Stimulated activated memory B cell treated with anti-CD40 and anti-IgM and Interleukin-4, amounts not matched to agents 10 μg/mL and 1 μg/mL and 100 μg/mL, for 72 hours (primary cell): ENCODE measurements around the gene OPN3.

Experiments
- ATAC-seq: fragments of 150-1000 bp; cut with Tn5 transposase; 2 replicates; pipeline ENCODE4 v1.10.0; 2021
- H3K27ac Mint-ChIP-seq: one replicate; pipeline ENCODE4 v1.8.0; 2022; ENCODE audit warnings: mild to moderate bottlenecking, mixed read lengths
- H3K27me3 Mint-ChIP-seq: one replicate; pipeline ENCODE4 v1.8.0; 2022; ENCODE audit warnings: mixed read lengths
- H3K36me3 Mint-ChIP-seq: one replicate; pipeline ENCODE4 v1.8.0; 2022; ENCODE audit warnings: mixed read lengths
- H3K4me1 Mint-ChIP-seq: one replicate; pipeline ENCODE4 v1.8.0; 2022; ENCODE audit warnings: mixed read lengths
- H3K4me3 Mint-ChIP-seq: one replicate; pipeline ENCODE4 v1.8.0; 2022; ENCODE audit warnings: mild to moderate bottlenecking, moderate library complexity, mixed read lengths
- H3K9me3 Mint-ChIP-seq: one replicate; pipeline ENCODE4 v1.8.0; 2022; ENCODE audit warnings: mixed read lengths

OPN3 gene

GRCh38 chr1:241615043-241615974, 24.9 kb downstream of the OPN3 start:
- ATAC-seq = no peak
- Mint-ChIP-seq H3K27ac (peak overlapping the region; percentile 45), H3K9me3 (no peaks in the 10 kb centered on the region), H3K4me1 (peaks cover 33% of the 10 kb centered on the region), H3K36me3 (peaks cover 17% of the 10 kb centered on the region), H3K27me3 (no peaks in the 10 kb centered on the region), H3K4me3 (no peak overlapping the region)

GRCh38 chr1:241614572-241614971, 25.6 kb downstream of the OPN3 start:
- Mint-ChIP-seq H3K36me3 (peaks cover 19% of the 10 kb centered on the region), H3K27ac (peak overlapping the region; percentile 45), H3K27me3 (no peaks in the 10 kb centered on the region), H3K9me3 (no peaks in the 10 kb centered on the region), H3K4me3 (no peak overlapping the region), H3K4me1 (peaks cover 33% of the 10 kb centered on the region)
- no peak for ATAC-seq

GRCh38 chr1:241614144-241614543, 26.0 kb downstream of the OPN3 start:
- no peaks in the 10 kb centered on the region for H3K27me3 Mint-ChIP-seq
- no peak overlapping the region for H3K4me3 Mint-ChIP-seq
- peaks cover 33% of the 10 kb centered on the region for H3K4me1 Mint-ChIP-seq
- peak; percentile 63 for ATAC-seq
- no peak overlapping the region for H3K27ac Mint-ChIP-seq
- H3K36me3 Mint-ChIP-seq = peaks cover 21% of the 10 kb centered on the region
- H3K9me3 Mint-ChIP-seq = no peaks in the 10 kb centered on the region

GRCh38 chr1:241612533-241613477, 27.4 kb downstream of the OPN3 start:
- H3K9me3 Mint-ChIP-seq = no peaks in the 10 kb centered on the region
- no peak for ATAC-seq
- H3K36me3 Mint-ChIP-seq = peaks cover 18% of the 10 kb centered on the region
- H3K4me3 Mint-ChIP-seq = no peak overlapping the region
- H3K27ac Mint-ChIP-seq = peak overlapping the region; percentile 38
- H3K4me1 Mint-ChIP-seq = peaks cover 32% of the 10 kb centered on the region
- no peaks in the 10 kb centered on the region for H3K27me3 Mint-ChIP-seq

- Mint-ChIP-seq H3K9me3 (no peaks in the 10 kb centered on the region), H3K27me3 (no peaks in the 10 kb centered on the region), H3K36me3 (peaks cover 18% of the 10 kb centered on the region), H3K27ac (no peak overlapping the region), H3K4me3 (no peak overlapping the region), H3K4me1 (peaks cover 35% of the 10 kb centered on the region)
- no peak for ATAC-seq
Observed at GRCh38 chr1:241611736-241612135, 28.4 kb downstream of the OPN3 start.

- no peaks in the 10 kb centered on the region for H3K9me3 Mint-ChIP-seq
- no peak overlapping the region for H3K27ac Mint-ChIP-seq
Observed at GRCh38 chr1:241611063-241611462, 29.1 kb downstream of the OPN3 start.

GRCh38 chr1:241610056-241610815, 29.9 kb downstream of the OPN3 start:
- ATAC-seq = no peak
- Mint-ChIP-seq H3K27me3 (no peaks in the 10 kb centered on the region), H3K4me3 (no peak overlapping the region), H3K4me1 (peaks cover 30% of the 10 kb centered on the region), H3K9me3 (no peaks in the 10 kb centered on the region), H3K27ac (no peak overlapping the region), H3K36me3 (peaks cover 28% of the 10 kb centered on the region)

More at GRCh38 chr1:241611063-241611462, 29.1 kb downstream of the OPN3 start:
- H3K4me1 Mint-ChIP-seq = peaks cover 35% of the 10 kb centered on the region
- no peak overlapping the region for H3K4me3 Mint-ChIP-seq
- peaks cover 20% of the 10 kb centered on the region for H3K36me3 Mint-ChIP-seq
- H3K27me3 Mint-ChIP-seq = no peaks in the 10 kb centered on the region
- ATAC-seq = peak; percentile 86

GRCh38 chr1:241608379-241609033, 31.7 kb downstream of the OPN3 start:
- Mint-ChIP-seq H3K36me3 (peaks cover 38% of the 10 kb centered on the region), H3K27me3 (no peaks in the 10 kb centered on the region), H3K9me3 (no peaks in the 10 kb centered on the region), H3K4me3 (no peak overlapping the region), H3K4me1 (peaks cover 32% of the 10 kb centered on the region), H3K27ac (peak overlapping the region; percentile 20)
- ATAC-seq = peak; percentile 26

GRCh38 chr1:241607497-241607896, 32.7 kb downstream of the OPN3 start:
- no peaks in the 10 kb centered on the region for H3K27me3 Mint-ChIP-seq
- H3K4me3 Mint-ChIP-seq = no peak overlapping the region
- peaks cover 43% of the 10 kb centered on the region for H3K36me3 Mint-ChIP-seq
- peak overlapping the region; percentile 52 for H3K27ac Mint-ChIP-seq
- no peaks in the 10 kb centered on the region for H3K9me3 Mint-ChIP-seq
- H3K4me1 Mint-ChIP-seq = peaks cover 36% of the 10 kb centered on the region
- ATAC-seq = no peak

GRCh38 chr1:241606544-241606943, 33.6 kb downstream of the OPN3 start:
- no peak for ATAC-seq
- H3K27ac Mint-ChIP-seq = no peak overlapping the region

GRCh38 chr1:241605146-241605805, 34.9 kb downstream of the OPN3 start:
- no peak for ATAC-seq
- no peaks in the 10 kb centered on the region for H3K27me3 Mint-ChIP-seq
- H3K9me3 Mint-ChIP-seq = peaks cover 4% of the 10 kb centered on the region
- peaks cover 58% of the 10 kb centered on the region for H3K4me1 Mint-ChIP-seq
- no peak overlapping the region for H3K4me3 Mint-ChIP-seq
- H3K36me3 Mint-ChIP-seq = peaks cover 63% of the 10 kb centered on the region
- H3K27ac Mint-ChIP-seq = no peak overlapping the region

More at GRCh38 chr1:241606544-241606943, 33.6 kb downstream of the OPN3 start:
- Mint-ChIP-seq H3K4me1 (peaks cover 45% of the 10 kb centered on the region), H3K36me3 (peaks cover 52% of the 10 kb centered on the region), H3K27me3 (no peaks in the 10 kb centered on the region), H3K4me3 (no peak overlapping the region), H3K9me3 (peaks cover 4% of the 10 kb centered on the region)

- peaks cover 57% of the 10 kb centered on the region for H3K36me3 Mint-ChIP-seq
- peak overlapping the region; percentile 78 for H3K27ac Mint-ChIP-seq
- peak; percentile 44 for ATAC-seq
- H3K4me1 Mint-ChIP-seq = peaks cover 61% of the 10 kb centered on the region
- no peaks in the 10 kb centered on the region for H3K27me3 Mint-ChIP-seq
- H3K4me3 Mint-ChIP-seq = no peak overlapping the region
- peaks cover 4% of the 10 kb centered on the region for H3K9me3 Mint-ChIP-seq
Observed at GRCh38 chr1:241603731-241604245, 36.4 kb downstream of the OPN3 start.

GRCh38 chr1:241600496-241600901, 39.7 kb downstream of the OPN3 start:
- Mint-ChIP-seq H3K27ac (peak overlapping the region; percentile 78), H3K36me3 (peaks cover 50% of the 10 kb centered on the region), H3K9me3 (peaks cover 4% of the 10 kb centered on the region), H3K4me1 (peaks cover 70% of the 10 kb centered on the region), H3K4me3 (peak overlapping the region; percentile 19), H3K27me3 (no peaks in the 10 kb centered on the region)
- ATAC-seq = peak; percentile 77
